Endothelial cell of coronary artery (primary cell): ENCODE data around the gene MAGEB6. TPM values are rescaled to one million over a fixed set of nuclear protein-coding genes. Genes with fewer than 3 reads are reported as not detected.

ENCODE experiments used
- total RNA-seq: library from RNA; depleted of rRNA; stranded (reverse); fragments of >200 nt; gene quantifications from 2 replicates; pipeline ENCODE4 v1.2.3, GENCODE V29; 2014

MAGEB6 gene
- total RNA-seq: not detected in 2 replicates

GRCh38 chrX:26192204-26192603 is at the start of gene MAGEB6:
MAGEB6 (plus strand) TSS chrX:26192440; CDS start chrX:26193847, 1,407 bp downstream.

GRCh38 chrX:26160301-26160700 is 31.9 kb upstream of the MAGEB6 start, which contains the start of gene MAGEB6B:
MAGEB6B (plus strand) TSS chrX:26160601; CDS start chrX:26160601, 0 bp downstream.

GRCh38 chrX:26215869-26216268 is 23.6 kb downstream of the MAGEB6 start, which contains the start of gene MAGEB5:
MAGEB5 (plus strand) TSS chrX:26216169; CDS start chrX:26217302, 1,133 bp downstream.

Other genes with a start within 250 kb of the MAGEB6 start
- gene MAGEB18, start 54.1 kb upstream of the MAGEB6 start, total RNA-seq: not detected in 2 replicates
- gene MAGEB6B, start 31.8 kb upstream of the MAGEB6 start, total RNA-seq: not detected in 2 replicates
- gene MAGEB5, start 23.7 kb downstream of the MAGEB6 start, total RNA-seq: not detected in 2 replicates